Fibroblast of lung (primary cell): ENCODE results near the gene MAML2. TPM values are rescaled to one million over a fixed set of nuclear protein-coding genes. Genes with fewer than 3 reads are reported as not detected.

Experiments
- DNase-seq, 2 donors: peaks; one replicate each; pipeline versions ENCODE4 v3.0.0 to v3.0.0-alpha.2; 2010; ENCODE audit warnings: low read depth in 2 of 2
- H2AFZ ChIP-seq: 2 replicates; pipeline ENCODE4 v1.5.1; 2012; ENCODE audit warnings: low read length, control low read depth, inconsistent platforms
- H3K27ac ChIP-seq: 2 replicates; pipeline ENCODE4 v1.5.1; 2011; ENCODE audit warnings: low read length, control low read depth; ENCODE audit not compliant: insufficient read depth
- H3K27me3 ChIP-seq: 2 replicates; pipeline ENCODE4 v1.5.1; 2011; ENCODE audit warnings: mild to moderate bottlenecking, low read length; ENCODE audit not compliant: control insufficient read depth, insufficient read depth
- H3K36me3 ChIP-seq: 2 replicates; pipeline ENCODE4 v1.5.1; 2011; ENCODE audit warnings: low read length; ENCODE audit not compliant: control insufficient read depth, insufficient read depth
- H3K4me1 ChIP-seq: 2 replicates; pipeline ENCODE4 v1.5.1; 2011; ENCODE audit warnings: low read length; ENCODE audit not compliant: control insufficient read depth, insufficient read depth; ENCODE audit errors: extremely low read depth
- H3K4me2 ChIP-seq: 2 replicates; pipeline ENCODE4 v1.5.1; 2011; ENCODE audit warnings: low read length, control low read depth; ENCODE audit not compliant: insufficient read depth; ENCODE audit errors: extremely low read depth
- H3K4me3 ChIP-seq, 4 experiments: fragments of 200-600 bp in 1 of 4; sonication (generic) in 1 of 4; replicated peaks in 1 of 4; 2 replicates each; pipeline ENCODE4 v1.5.1; 2011 to 2016; ENCODE audit warnings: low read length in 4 of 4, low read depth in 3 of 4, mild to moderate bottlenecking in 3 of 4, control low read depth in 2 of 4, inconsistent platforms in 1 of 4, mixed read lengths in 1 of 4; ENCODE audit not compliant: insufficient read depth in 1 of 4; ENCODE audit errors: control extremely low read depth in 1 of 4
- H3K79me2 ChIP-seq: 2 replicates; pipeline ENCODE4 v1.5.1; 2012; ENCODE audit warnings: mild to moderate bottlenecking, low read length, inconsistent platforms; ENCODE audit not compliant: control insufficient read depth, insufficient read depth
- H3K9ac ChIP-seq: 2 replicates; pipeline ENCODE4 v1.5.1; 2011; ENCODE audit warnings: mild to moderate bottlenecking, low read length, control low read depth; ENCODE audit not compliant: insufficient read depth
- H3K9me3 ChIP-seq: 2 replicates; pipeline ENCODE4 v1.5.1; 2012; ENCODE audit warnings: low read depth, low read length; ENCODE audit not compliant: control insufficient read depth, insufficient read depth
- H4K20me1 ChIP-seq: 2 replicates; pipeline ENCODE4 v1.5.1; 2011; ENCODE audit warnings: low read length; ENCODE audit not compliant: control insufficient read depth, insufficient read depth; ENCODE audit errors: extremely low read depth
- EZH2 ChIP-seq: IDR thresholded peaks from 2 replicates; pipeline ENCODE4 v1.5.1; 2012; ENCODE audit warnings: low read length, control low read depth, mild to moderate bottlenecking; ENCODE audit errors: missing control alignments
- polyA plus RNA-seq, 2 donors: library from polyadenylated mRNA; depleted of rRNA in 1 of 2; stranded (reverse) in 1 of 2; unstranded in 1 of 2; fragments of >200 nt; gene quantifications; 2 replicates each; pipeline ENCODE4 v1.2.1, GENCODE V29; 2011 to 2012; ENCODE audit warnings: missing spikeins in 1 of 2
- total RNA-seq: library from RNA; depleted of rRNA; stranded (reverse); fragments of >200 nt; gene quantifications from 2 replicates; pipeline ENCODE4 v1.2.1, GENCODE V29; 2014
- TF ChIP-seq, protein P1 (sequence below), 2 donors: IDR thresholded peaks in 1 of 2; conservative IDR thresholded peaks in 1 of 2; 1 replicate in 1 of 2; 2 replicates in 1 of 2; pipeline ENCODE4 v1.5.1; 2011 to 2012; ENCODE audit warnings: low read length in 2 of 2, control low read depth in 1 of 2, inconsistent platforms in 1 of 2, low read depth in 1 of 2, mild to moderate bottlenecking in 1 of 2

Gene MAML2
- total and polyA plus RNA-seq, 2 donors (not counting 1 experiment from before 2014, with no cell fraction given), result 13.0 to 19.0 TPM

DNA sequence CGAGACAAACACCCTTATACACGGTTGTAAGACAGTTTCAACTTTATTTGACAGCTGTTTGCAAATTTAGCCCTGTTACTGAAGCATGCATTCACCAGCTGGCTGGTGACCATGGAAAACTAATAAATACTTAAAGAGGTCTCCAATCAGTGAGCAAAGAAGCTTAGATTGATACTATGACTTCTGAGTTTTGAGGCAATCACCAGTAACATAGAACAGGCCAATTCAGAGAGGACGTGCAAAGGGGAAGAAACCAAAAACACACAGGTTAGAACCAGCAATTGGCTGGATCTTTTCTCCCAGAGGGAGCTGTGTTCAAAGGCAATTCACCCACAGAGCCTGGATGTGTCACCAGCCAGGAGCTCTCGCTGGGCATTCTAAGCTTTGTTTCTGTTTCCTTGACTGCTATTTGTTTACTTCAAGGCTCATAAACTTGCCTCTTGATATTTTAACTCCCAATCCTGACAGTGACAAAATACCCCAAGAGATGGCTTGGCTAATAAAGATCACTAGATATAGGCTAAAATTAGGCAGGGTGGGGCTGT is 305.5 kb downstream of the MAML2 start:
- H3K36me3 ChIP-seq, result no peaks in the 10 kb centered on the region
- H3K9ac ChIP-seq, result no peak overlapping the region
- H4K20me1 ChIP-seq, result no peaks in the 10 kb centered on the region
- no peaks in the 10 kb centered on the region for H3K79me2 ChIP-seq
- no peaks in the 10 kb centered on the region for H3K27me3 ChIP-seq
- no peak overlapping the region for H3K4me3 ChIP-seq
- H3K27ac ChIP-seq, result no peak overlapping the region
- TF ChIP-seq EZH2, result no peak
- TF ChIP-seq, protein P1, sequence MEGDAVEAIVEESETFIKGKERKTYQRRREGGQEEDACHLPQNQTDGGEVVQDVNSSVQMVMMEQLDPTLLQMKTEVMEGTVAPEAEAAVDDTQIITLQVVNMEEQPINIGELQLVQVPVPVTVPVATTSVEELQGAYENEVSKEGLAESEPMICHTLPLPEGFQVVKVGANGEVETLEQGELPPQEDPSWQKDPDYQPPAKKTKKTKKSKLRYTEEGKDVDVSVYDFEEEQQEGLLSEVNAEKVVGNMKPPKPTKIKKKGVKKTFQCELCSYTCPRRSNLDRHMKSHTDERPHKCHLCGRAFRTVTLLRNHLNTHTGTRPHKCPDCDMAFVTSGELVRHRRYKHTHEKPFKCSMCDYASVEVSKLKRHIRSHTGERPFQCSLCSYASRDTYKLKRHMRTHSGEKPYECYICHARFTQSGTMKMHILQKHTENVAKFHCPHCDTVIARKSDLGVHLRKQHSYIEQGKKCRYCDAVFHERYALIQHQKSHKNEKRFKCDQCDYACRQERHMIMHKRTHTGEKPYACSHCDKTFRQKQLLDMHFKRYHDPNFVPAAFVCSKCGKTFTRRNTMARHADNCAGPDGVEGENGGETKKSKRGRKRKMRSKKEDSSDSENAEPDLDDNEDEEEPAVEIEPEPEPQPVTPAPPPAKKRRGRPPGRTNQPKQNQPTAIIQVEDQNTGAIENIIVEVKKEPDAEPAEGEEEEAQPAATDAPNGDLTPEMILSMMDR (conservative IDR thresholded peaks at IDR 0.05 in 1 of 2, IDR thresholded peaks at IDR 0.05 in 1 of 2; ENCODE audit: low read depth in 1 of 2, low read length in 2 of 2), result no peak
- peak in 1 of 2 donors; percentile 52 for DNase-seq
- no peaks in the 10 kb centered on the region for H3K9me3 ChIP-seq
- peaks cover 2% of the 10 kb centered on the region for H3K4me1 ChIP-seq
- H3K4me2 ChIP-seq, result peak overlapping the region; percentile 51
- no peak overlapping the region for H2AFZ ChIP-seq

DNA sequence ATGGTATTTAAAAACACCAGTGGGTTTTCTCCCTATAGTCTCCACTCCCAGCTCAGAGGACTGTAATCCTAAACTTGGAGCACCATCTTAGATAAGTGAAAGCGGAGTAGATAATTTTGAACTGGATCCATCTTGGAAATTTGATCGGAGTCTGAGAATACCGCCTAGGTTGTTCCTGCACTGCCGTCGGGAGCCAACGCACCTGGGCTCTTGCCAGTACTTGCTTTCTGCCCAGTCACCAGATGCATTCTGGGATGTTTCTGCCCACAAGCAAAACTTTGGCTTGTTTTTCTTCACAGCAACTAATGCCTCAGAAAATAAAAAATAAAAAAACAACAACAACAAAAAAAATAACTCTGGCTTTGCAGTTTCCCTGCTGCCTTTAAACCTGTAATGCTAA is 306.1 kb downstream of the MAML2 start:
- no peak overlapping the region for H3K4me2 ChIP-seq

DNA sequence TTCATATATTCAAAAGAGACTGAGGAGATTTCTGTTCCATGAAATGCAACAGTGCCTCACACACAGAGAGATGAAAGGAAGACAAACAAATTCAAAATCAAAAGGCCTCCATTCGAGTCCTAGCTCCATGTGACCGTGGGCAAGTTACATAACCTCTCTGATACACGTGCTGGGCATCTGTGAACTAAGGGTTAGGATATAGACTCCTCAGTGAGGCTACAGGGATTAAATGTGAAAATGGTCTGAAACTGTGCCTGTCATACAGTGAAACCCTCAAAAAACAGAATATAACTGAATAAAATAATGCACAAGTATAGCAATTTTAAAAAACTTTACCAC is 307.3 kb downstream of the MAML2 start:
- DNase-seq, result no peak
- no peaks in the 10 kb centered on the region for H4K20me1 ChIP-seq
- H3K9ac ChIP-seq, result no peak overlapping the region
- H2AFZ ChIP-seq, result no peak overlapping the region
- no peak overlapping the region for H3K4me2 ChIP-seq
- no peak overlapping the region for H3K27ac ChIP-seq
- no peak overlapping the region for H3K4me3 ChIP-seq
- H3K79me2 ChIP-seq, result no peaks in the 10 kb centered on the region
- TF ChIP-seq, protein P1 (conservative IDR thresholded peaks at IDR 0.05 in 1 of 2, IDR thresholded peaks at IDR 0.05 in 1 of 2; ENCODE audit: low read depth in 1 of 2, low read length in 2 of 2), result no peak
- no peak for TF ChIP-seq EZH2
- H3K9me3 ChIP-seq, result no peaks in the 10 kb centered on the region
- no peaks in the 10 kb centered on the region for H3K27me3 ChIP-seq
- H3K4me1 ChIP-seq, result peaks cover 2% of the 10 kb centered on the region
- H3K36me3 ChIP-seq, result no peaks in the 10 kb centered on the region

More for the DNA sequence above, 306.1 kb downstream of the MAML2 start:
- no peak overlapping the region for H2AFZ ChIP-seq
- H3K9ac ChIP-seq, result no peak overlapping the region
- no peaks in the 10 kb centered on the region for H3K36me3 ChIP-seq
- peak in 1 of 2 donors; percentile 31 for DNase-seq
- no peaks in the 10 kb centered on the region for H4K20me1 ChIP-seq
- H3K4me3 ChIP-seq, result no peak overlapping the region
- H3K79me2 ChIP-seq, result no peaks in the 10 kb centered on the region
- TF ChIP-seq, protein P1 (conservative IDR thresholded peaks at IDR 0.05 in 1 of 2, IDR thresholded peaks at IDR 0.05 in 1 of 2; ENCODE audit: low read depth in 1 of 2, low read length in 2 of 2), result no peak
- no peak for TF ChIP-seq EZH2
- H3K4me1 ChIP-seq, result peaks cover 2% of the 10 kb centered on the region
- H3K9me3 ChIP-seq, result no peaks in the 10 kb centered on the region
- H3K27me3 ChIP-seq, result no peaks in the 10 kb centered on the region
- H3K27ac ChIP-seq, result no peak overlapping the region
